GM19372 (cell line): Measurements from ENCODE around the gene UBA6.
"Not testable (repeated sequence)": the region's sequence is repeated elsewhere in the genome, so short reads cannot be mapped to it uniquely, and the experiment has no call there.

Experiments
- ATAC-seq: cut with Tn5 transposase; IDR thresholded peaks from one replicate; pipeline ENCODE4 v1.9.1; 2021; ENCODE audit warnings: mild to moderate bottlenecking, low read depth, moderate library complexity; ENCODE audit not compliant: unreplicated experiment

The UBA6 gene

DNA sequence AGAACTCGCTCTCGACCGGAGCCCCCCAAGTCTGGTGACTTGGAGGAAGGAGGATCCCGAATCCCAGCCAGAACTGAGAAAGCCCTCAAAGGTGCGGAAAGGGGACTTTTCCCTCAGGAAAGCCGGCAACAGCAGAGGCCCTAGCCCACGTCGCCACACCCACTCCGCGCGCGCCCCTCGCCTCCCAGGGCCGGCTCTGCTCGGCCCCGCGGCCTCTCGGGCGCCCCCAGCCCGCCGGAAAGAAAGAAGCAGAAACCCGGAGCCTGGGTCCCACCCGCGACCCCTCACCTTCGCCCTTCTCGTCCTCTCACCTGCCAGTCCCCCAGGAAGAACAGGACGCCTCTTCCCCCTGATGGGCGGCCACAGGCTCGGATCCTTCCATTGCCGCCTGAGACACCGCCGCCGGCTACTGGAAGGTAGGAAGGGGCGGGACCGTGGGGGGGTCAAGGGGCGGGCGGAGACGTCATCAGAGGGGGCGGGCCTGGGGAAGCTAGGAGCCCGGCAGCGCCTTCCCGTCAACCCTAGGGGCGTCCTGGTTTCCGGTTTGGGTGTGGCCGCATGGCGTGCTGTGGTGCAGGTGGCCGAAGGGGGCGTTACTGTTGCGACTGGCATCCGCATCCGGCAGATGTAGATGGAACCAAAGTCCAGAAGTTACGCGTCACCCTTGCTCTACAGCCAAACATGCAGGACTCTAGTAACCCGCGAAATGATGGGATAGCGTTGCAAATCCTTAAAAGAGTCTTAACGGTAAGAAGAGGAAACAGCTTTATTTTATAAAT lies at the start of gene UBA6:
Gene UBA6, minus strand, starts transcription at position 418 of the 779 bp plus-strand sequence. Its CDS starts 36 bp downstream, at position 382.
- peak; percentile 96 for ATAC-seq

DNA sequence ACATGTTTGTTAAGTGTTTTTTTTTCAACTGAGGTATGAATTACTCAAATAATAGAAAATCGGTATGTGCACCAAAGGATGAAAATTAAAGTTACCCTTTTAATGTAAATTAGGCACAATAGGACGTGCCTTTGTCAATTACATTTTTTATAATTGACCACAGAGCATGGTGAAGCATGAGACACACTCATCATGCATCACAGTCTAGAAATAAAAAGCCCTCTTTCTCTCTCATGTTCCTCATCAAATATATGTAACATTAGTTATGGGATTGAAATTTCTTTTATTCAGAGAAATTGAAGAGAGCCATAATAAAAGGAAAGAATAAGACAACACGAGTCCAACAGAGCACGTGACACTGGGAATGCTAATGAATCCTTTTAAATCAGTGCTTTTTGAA lies 49.7 kb upstream of the UBA6 start:
- no peak for ATAC-seq

DNA sequence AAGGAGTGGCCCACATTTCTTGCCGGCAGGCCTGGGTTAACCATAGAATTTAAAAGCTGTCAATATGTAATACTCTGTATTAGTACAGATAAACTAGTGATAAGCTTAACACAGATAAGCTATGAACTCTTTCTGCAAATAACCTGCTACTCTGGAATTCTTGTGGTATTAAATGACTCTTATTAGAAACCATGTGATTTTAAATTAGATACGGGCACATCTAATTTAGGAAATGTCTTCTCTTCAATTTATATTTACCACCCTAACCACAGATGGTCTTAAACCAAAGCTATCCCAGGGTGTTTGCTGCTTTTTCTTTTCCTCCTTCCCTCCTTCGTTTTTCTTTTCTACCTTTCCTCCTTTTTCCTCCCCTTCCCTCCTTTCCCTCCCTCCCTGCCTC lies 48.3 kb upstream of the UBA6 start:
- ATAC-seq: no peak

DNA sequence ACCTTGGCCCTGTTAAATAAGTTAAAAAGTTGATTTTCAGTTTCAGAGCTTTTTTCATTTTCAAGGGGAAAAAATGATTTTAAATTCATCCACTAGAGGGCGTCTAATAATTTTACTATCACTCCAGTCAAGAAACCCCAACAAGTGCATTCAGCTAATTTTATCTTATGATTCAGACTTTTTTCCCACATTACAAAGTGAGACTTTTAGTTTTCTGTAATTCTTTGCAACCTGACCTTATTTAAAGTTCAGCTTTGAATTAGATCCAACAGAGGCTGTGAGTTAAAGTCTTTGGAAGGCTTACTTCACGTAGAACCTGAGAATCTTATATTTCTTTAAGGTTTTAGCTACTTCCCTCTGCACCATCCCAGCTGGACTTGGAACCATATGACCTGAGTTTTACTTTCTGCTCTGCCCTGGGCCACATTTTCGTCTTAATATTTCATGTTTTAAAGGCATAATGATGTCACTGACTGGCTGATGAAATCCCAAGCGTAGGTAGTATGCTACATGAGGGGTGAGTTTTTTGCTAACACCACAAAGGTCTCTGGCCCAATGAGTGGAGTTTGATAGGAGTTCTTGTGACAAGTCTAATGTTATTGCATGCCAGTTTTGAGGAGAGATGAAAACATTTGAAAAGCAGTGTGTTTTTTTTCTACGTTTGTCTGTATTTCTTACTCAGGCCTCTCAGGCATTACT lies 46.0 kb upstream of the UBA6 start:
- peak; percentile 46 for ATAC-seq

DNA sequence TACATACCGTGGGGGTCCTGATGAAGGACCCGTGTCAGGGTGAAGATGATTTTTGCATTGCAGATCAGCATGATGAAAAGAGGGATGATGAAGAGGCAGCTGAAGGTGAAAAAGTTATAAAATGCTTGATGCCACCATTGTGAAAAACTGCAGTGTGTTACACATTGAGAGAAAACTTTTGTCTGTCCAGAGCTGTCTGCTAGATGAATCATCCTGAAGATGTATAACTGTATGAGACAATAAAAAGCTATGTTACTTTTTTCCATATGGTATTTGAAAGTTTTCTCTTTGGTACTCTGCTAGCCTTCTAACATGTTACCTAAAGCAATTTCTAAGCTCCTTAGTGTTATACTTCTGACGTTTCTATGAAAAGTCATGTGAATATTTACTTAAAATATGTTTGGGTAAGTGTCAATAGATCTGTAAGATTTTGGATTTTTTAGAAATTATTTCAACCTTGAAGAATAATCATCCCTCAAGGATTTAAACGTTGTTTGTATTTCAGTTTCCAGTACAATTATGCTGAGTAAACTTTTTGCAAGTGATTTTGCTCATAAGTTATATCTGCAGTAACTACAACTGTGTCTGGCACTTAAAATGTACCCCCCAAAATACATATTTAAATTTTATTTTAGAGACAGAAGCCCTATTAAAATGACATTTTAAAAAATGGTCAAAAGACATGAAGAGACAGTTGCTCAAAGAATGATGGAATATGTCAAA lies 43.8 kb upstream of the UBA6 start:
- no peak for ATAC-seq

DNA sequence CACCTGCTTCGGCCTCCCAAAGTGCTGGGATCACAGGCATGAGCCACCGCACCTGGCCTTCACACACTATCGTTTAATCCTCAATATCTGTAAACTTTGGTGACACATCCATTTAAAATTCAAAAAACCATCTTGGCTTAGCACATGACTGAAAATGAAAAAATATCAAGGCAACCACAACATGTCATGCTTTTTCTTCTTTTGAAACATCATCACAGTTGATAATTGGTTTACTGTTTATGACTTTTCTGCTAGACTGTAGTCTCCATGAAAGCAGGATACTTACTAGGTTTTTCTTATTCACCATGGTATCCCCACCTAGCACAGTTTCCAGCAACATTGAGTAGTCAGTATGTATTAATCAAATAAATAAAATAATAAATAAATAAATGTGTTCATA lies 42.2 kb upstream of the UBA6 start:
- no peak for ATAC-seq

DNA sequence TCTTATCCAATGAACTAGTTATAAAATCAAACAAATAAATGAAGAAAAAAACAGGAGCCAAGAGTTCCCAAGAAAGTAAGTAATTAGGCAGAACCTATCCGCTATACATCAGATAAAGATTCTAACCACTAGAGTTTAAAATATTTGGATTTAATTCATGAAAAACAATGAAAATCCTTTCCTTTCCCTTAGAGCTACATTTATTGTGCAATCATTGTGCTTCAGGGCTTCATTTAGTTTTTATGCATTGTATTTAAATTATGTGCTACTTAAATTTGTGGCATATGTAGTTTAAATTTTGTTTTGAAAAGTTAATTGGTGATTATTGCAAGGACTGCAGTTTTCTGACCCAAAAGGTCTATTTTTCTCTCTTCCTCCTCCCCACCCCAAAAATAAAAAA lies 35.3 kb upstream of the UBA6 start:
- no peak for ATAC-seq

DNA sequence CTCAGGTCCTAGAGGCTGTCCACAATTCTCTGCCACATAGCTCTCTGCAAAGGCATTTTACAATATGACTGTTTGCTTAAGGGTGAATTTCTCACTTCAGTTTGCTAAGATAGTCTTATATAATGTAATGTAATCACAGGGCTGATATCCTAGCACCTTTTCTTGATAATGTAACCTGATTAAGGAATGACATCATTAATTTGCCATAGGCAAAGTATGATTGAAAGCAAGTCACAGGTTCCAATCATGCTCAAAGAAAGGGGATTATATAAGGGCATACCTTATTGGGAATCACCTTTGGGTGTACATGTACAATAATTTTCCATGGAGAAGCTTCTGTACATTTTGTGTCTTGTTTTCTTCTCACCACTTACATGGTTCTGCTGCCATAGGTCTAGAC lies 34.4 kb upstream of the UBA6 start:
- ATAC-seq: no peak

DNA sequence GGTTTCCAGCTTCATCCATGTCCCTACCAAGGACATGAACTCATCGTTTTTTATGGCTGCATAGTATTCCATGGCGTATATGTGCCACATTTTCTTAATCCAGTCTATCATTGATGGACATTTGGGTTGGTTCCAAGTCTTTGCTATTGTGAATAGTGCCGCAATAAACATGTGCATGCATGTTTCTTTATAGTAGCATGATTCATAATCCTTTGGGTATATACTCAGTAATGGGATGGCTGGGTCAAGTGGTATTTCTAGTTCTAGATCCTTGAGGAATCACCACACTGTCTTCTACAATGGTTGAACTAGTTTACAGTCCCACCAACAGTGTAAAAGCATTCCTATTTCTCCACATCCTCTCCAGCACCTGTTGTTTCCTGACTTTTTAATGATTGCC lies 29.6 kb upstream of the UBA6 start:
- ATAC-seq: not testable (repeated sequence)

DNA sequence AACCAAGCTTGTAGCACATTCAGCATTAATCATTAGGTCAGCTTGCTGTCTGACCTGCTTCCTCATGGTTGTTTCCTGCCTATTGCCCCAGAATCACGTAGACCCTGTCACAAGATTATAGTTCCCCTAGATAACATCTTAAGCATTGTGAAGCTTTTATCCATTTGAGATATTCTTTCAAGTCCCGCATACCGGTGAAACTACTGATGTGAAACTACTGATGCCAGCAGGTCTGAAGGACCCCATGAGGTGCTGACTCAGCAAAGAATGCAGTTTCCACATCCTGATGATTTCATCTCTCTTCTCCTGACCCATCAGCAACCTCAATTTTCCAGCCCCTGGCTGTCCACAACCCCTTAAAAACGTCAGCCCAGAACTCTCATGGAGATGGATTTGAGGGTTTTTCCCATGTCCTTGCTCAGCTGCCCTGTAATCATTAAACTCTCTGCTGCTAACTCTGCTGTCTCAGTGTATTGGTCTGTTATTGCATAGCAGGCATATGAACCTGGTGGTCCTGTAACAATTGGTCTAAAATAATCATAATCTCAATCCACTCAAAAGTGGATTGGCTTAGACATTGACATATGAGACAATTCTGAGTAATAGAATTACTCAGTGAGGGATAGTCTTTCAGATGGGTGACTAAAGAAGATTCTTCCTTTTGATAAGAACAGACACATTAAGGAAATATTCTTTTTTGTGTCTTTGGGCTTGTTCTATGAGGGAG lies 26.3 kb upstream of the UBA6 start:
- ATAC-seq: no peak

DNA sequence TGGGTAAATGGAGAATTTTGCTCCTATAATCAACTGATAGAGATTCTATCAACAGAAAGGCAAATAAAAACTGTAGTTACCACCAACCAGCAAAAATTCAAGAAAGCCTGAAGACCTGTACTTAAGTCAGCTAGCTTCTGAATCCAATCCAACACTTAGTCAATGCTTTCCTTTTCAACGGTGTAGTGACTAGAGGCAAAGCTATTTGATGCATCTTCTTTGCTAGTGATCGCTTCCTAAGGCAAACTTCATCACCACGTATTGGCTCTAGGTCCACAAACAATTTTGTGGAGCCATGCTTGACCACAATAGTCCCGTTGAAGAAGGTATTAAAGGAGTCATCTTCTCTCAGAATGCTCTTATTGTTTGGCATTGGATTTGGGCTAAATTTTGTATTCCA lies 25.0 kb upstream of the UBA6 start:
- ATAC-seq: no peak

DNA sequence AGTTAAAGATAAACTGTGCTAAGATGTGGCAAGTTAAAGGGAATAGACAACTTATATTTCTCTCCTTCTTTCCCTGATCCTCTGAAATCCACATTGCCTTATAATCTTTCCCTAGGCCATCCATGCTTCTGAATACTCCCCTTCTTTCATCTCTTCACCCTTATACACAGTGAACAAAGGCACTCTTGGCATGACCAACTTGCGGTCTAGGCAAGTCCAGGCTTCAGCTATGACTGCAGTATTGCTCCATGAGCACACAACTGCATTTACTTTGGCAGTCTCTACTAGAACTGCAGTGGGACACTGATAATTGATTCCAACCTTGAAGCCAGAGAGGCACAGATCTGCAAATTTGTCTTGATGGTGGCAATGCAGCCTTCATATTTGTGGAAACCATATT lies 24.2 kb upstream of the UBA6 start:
- no peak for ATAC-seq

DNA sequence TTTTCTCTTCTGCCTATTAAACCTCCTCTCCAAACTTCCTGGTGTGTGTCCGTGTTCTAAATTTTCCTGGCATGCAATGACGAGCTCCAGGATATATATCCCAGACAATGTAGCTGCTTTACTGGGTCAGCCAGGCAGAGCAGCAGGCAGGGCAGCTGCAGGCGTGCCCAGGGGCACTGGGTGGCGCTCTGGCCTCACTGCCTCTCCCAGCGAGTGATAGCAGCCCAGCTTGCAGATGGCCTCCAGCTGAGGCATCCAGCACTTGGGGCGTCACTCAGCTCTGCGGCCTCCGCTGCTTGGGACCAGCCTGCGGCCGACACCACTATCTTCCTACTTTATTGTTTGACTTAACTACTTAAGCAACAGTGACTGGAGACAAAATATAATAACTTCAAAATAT lies 23.0 kb upstream of the UBA6 start:
- ATAC-seq: no peak

DNA sequence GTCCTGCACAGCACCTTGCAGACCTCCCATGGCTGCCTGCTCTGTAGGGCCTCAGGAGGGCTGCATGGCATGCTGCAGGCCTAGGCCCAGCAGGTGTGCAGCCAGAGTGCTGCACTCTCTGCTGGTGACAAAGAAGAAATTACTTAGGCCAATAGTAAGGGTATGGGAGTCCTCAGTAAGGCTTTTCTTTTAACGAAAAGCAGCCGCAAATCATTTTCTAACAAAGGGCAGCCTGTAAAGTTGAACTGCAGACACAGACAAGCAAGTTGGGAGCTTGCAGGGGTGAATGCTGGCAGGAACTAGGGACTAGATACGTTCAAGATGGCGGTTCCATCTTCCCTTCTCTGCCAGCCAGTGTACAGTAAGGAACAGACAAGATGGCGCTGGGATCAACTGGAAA lies 22.4 kb upstream of the UBA6 start:
- ATAC-seq: no peak

DNA sequence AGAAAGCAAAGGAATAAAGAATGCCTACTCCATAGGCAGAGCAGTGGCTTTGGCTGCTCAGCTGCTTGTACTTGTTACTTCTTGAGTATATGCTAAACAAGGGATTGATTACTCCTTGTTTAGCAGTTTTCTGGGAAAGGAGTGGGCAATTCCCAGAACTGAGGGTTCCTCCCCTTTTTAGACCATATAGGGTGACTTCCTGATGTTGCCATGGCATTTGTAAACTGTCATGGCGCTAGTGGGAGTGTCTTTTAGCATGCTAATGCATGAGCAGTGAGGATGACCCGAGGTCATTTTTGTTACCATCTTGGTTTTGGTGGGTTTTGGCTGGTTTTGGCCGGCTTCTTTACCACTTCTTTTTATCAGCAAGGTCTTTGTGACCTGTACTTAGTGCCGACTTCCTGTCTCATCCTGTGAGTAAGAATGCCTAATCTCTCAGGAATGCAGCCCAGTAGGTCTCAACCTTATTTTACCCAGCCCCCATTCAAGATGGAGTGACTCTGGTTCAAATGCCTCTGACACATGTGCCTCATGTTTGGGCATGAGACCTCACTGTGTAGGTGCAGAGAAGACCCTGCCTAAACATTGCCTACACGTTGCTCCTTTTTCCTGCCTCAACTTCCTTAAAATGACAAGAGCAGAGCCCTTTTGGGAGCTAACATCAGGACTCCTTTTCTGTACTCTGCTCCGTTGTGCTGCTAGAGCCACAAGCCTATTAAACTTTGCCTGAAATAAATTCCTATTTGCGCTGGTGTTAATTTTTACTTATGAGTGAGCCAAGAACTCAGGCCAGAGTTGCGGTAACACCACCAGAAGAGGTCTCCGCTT lies 21.0 kb upstream of the UBA6 start:
- no peak for ATAC-seq

DNA sequence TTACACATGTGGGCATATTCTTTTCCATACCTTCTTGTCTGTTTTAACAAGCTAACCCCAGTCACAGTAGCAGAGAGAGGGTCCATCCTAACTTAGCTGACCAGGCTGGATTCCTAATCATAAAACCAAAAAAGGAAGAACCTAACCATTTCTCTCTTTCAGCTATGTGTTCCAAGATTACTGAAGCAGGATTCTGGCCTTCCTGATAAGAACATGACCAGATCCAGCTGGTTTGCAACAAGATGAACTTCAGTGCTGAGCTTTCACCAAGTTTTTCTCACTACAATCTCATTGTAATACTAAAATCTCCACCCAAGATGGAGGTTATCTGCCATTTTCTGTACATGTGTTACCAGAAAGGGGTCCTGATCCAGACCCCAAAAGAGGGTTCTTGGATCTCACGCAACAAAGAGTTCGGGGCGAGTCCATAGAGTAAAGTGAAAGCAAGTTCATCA lies 20.4 kb upstream of the UBA6 start:
- ATAC-seq: no peak

DNA sequence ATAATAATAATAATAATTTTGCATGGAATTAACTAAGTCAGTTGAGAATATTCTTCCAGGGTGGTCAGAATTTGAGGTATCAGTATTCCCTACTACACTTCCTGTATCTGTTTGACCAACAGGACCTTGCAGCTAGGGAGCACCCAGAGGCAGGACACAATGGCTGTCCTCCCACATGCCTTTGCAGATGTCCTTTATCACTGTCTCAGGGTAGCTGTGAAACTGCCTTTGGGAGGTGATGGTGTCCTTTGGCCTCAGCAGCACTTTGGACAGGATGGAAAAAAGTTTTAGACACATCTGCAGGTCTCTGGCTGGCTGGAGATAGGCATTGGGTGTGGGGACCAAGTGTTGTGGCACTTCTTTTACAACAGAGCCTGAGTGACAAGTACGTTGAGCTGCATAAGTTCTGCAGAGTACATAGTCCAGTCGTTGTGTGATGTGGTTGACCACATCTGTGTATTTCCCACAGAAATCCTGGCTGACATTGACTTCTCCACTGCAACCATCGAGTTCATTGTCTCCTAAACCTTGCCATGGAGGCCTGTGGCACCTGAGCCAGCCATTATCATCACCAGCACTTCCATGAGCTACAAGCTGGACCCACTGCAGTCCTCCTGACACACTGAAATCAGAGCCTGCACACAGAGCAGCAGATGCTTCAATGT lies 19.1 kb upstream of the UBA6 start:
- no peak for ATAC-seq

DNA sequence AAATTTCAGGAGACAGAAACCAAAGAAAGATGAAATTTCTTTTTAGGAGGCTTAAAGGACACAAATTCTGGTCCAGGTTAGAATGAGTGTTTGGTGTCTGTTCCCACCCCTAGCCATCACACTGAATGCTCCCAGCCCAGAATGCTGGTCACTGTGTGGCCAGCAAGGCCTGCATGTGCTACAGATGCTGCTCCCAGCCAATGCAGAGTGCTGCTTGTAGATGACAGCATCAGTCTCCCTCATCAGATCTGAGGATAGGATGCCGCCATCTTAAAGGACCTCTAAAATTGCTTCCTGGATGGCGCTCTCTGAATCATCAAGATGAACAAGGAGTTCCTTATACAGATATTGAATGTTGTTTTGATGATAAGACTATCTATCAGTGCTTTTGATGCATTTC lies 17.9 kb upstream of the UBA6 start:
- no peak for ATAC-seq

DNA sequence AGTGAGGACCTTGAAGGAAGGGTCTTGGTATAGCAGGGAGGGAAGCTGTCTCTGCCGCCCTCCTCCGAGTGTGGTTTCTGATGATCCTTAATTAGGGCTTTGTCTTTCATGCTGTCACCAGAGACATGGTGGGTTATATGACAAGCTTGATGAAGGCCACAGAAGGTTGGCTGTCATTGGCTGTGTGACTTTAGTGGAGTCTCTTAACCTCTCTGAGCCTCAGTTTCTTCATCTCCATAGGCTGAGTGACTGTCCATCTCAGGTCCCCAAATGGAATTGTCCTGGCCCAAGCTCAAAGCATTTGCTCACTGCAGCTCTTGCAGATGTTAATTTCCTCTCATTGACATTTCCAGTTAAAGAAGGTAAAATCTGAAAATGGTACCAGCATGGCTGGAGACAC lies 16.6 kb upstream of the UBA6 start:
- no peak for ATAC-seq
